OCI-LY7 (cell line): ENCODE data around the gene ZSCAN22. TPM values are rescaled to one million over a fixed set of nuclear protein-coding genes. Genes with fewer than 3 reads are reported as not detected.

Experiments used
- BruUV-seq: library from RNA; stranded (reverse); fragments of 400-500 nt; replicated peaks from 2 replicates; lab custom pipeline; 2021; lab: Mats Ljungman, UMichigan
- CTCF ChIA-PET: fragments of 300-600 bp; sonication (Branson Sonifier 250); formaldehyde crosslinking; loops from one replicate; lab custom pipeline; 2022; ENCODE audit warnings: antibody characterized with exemption; ENCODE audit not compliant: unreplicated experiment; lab: Charles Lee
- POLR2A ChIA-PET: fragments of 300-600 bp; sonication (Branson Sonifier 250); formaldehyde crosslinking; loops from one replicate; lab custom pipeline; 2022; ENCODE audit warnings: antibody characterized with exemption; lab: Charles Lee
- DNase-seq: peaks from one replicate; pipeline ENCODE4 v3.0.0-alpha.2; 2015; ENCODE audit warnings: low spot score
- H2AFZ ChIP-seq: fragments of 200-600 bp; sonication (generic), shearing (Covaris generic); 2 replicates; pipeline ENCODE4 v1.6.1; 2014; ENCODE audit warnings: mild to moderate bottlenecking, antibody characterized with exemption, low read length, moderate library complexity
- H3K27ac ChIP-seq: fragments of 200-600 bp; sonication (generic); 2 replicates; pipeline ENCODE4 v1.5.1; 2014; ENCODE audit warnings: mixed run types, low read depth, mild to moderate bottlenecking, moderate library complexity, low read length, inconsistent platforms; ENCODE audit not compliant: poor library complexity, severe bottlenecking
- H3K36me3 ChIP-seq: fragments of 200-600 bp; sonication (generic); 2 replicates; pipeline ENCODE4 v1.6.1; 2014; ENCODE audit warnings: mild to moderate bottlenecking, antibody characterized with exemption, low read length, moderate library complexity, mixed read lengths; ENCODE audit not compliant: insufficient read depth
- H3K4me1 ChIP-seq: fragments of 200-600 bp; sonication (generic); 2 replicates; pipeline ENCODE4 v1.5.1; 2014; ENCODE audit warnings: mild to moderate bottlenecking, low read length; ENCODE audit not compliant: insufficient read depth, poor library complexity, severe bottlenecking
- H3K4me2 ChIP-seq: fragments of 200-600 bp; sonication (generic); 2 replicates; pipeline ENCODE4 v1.6.1; 2014; ENCODE audit warnings: mild to moderate bottlenecking, low read length
- H3K4me3 ChIP-seq: fragments of 200-600 bp; sonication (generic); 2 replicates; pipeline ENCODE4 v1.5.1; 2014; ENCODE audit warnings: mild to moderate bottlenecking, low read depth, low read length; ENCODE audit not compliant: poor library complexity, severe bottlenecking
- H3K79me2 ChIP-seq: fragments of 200-600 bp; sonication (generic); 2 replicates; pipeline ENCODE4 v1.6.1; 2016; ENCODE audit warnings: low read depth, mild to moderate bottlenecking, low read length, moderate library complexity, mixed read lengths; ENCODE audit not compliant: insufficient read depth
- H3K9me2 ChIP-seq: fragments of 200-600 bp; sonication (generic); 2 replicates; pipeline ENCODE4 v1.6.1; 2016; ENCODE audit warnings: mild to moderate bottlenecking, low read length, mixed read lengths; ENCODE audit not compliant: insufficient read depth
- H3K9me3 ChIP-seq: fragments of 200-600 bp; sonication (generic); 2 replicates; pipeline ENCODE4 v1.6.1; 2014; ENCODE audit warnings: mild to moderate bottlenecking, mixed run types, low read length, mixed read lengths
- H4K20me1 ChIP-seq: fragments of 200-600 bp; sonication (generic); 2 replicates; pipeline ENCODE4 v1.6.1; 2014; ENCODE audit warnings: mild to moderate bottlenecking, antibody characterized with exemption, low read length, moderate library complexity, mixed read lengths; ENCODE audit not compliant: insufficient read depth
- EZH2phosphoT487 ChIP-seq: fragments of 200-600 bp; sonication (generic); IDR thresholded peaks from 2 replicates; pipeline ENCODE4 v1.6.1; 2018; ENCODE audit warnings: low read depth, borderline replicate concordance, mild to moderate bottlenecking, mixed run types, antibody characterized with exemption, low read length, moderate library complexity, mixed read lengths
- intact Hi-C: fragments of 100-400 bp; cut with micrococcal nuclease; formaldehyde crosslinking; loops from one replicate; pipeline ENCODE4 v1.10.0; 2022; ENCODE audit not compliant: unreplicated experiment
- total RNA-seq, 2 experiments: library from RNA; depleted of rRNA in 1 of 2; stranded (reverse); fragments of >200 nt in 1 of 2; shearing (Covaris generic) in 1 of 2; gene quantifications; 2 replicates each; pipeline ENCODE4 v1.2.3, GENCODE V29; 2014 to 2022
- TF ChIP-seq, protein P1 (sequence below): fragments of 200-600 bp; sonication (generic); conservative IDR thresholded peaks from 2 replicates; pipeline ENCODE4 v1.5.1; 2014; ENCODE audit warnings: mild to moderate bottlenecking, antibody characterized with exemption, low read length, moderate library complexity, mixed read lengths

ZSCAN22 gene
- total RNA-seq, 2 experiments from 2014 or later = 3.3 to 3.7 TPM

- H3K4me1 ChIP-seq = peaks cover 18% of the 10 kb centered on the region
- intact Hi-C loops = loop anchor here (1.0 to 2.0 kb wide), 5 partner anchors 27 to 109 kb away; partner anchors contain the start of genes ERVK3-1, RPS5, ZNF274 and ZSCAN22
- peak overlapping the region; percentile 52 for H3K27ac ChIP-seq
- peak overlapping the region; percentile 77 for H3K4me2 ChIP-seq
- TF ChIP-seq EZH2phosphoT487 = no peak
- TF ChIP-seq, protein P1, sequence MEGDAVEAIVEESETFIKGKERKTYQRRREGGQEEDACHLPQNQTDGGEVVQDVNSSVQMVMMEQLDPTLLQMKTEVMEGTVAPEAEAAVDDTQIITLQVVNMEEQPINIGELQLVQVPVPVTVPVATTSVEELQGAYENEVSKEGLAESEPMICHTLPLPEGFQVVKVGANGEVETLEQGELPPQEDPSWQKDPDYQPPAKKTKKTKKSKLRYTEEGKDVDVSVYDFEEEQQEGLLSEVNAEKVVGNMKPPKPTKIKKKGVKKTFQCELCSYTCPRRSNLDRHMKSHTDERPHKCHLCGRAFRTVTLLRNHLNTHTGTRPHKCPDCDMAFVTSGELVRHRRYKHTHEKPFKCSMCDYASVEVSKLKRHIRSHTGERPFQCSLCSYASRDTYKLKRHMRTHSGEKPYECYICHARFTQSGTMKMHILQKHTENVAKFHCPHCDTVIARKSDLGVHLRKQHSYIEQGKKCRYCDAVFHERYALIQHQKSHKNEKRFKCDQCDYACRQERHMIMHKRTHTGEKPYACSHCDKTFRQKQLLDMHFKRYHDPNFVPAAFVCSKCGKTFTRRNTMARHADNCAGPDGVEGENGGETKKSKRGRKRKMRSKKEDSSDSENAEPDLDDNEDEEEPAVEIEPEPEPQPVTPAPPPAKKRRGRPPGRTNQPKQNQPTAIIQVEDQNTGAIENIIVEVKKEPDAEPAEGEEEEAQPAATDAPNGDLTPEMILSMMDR = no peak
- peaks cover 49% of the 10 kb centered on the region for H3K36me3 ChIP-seq
- peaks cover 16% of the 10 kb centered on the region for H3K9me3 ChIP-seq
- H3K4me3 ChIP-seq = peak overlapping the region; percentile 83
- TSS peak; percentile 82 for BruUV-seq
- peak overlapping the region; percentile 90 for H2AFZ ChIP-seq
- ChIA-PET CTCF (no interaction called here), POLR2A (interaction anchor here (0.9 kb wide), 1 partner anchor 29 kb away, joined by 3 read pairs; no protein-coding TSS in a partner anchor)
- no peaks in the 10 kb centered on the region for H3K9me2 ChIP-seq
- H4K20me1 ChIP-seq = no peaks in the 10 kb centered on the region
- DNase-seq = no peak
- peaks cover 37% of the 10 kb centered on the region for H3K79me2 ChIP-seq
Measured at GRCh38 chr19:58277748-58278540, 48.9 kb upstream of the ZSCAN22 start.

- peak within 1 kb of the TSS; percentile 83 for H3K4me3 ChIP-seq
- CTCF ChIA-PET = no interaction called here
- no peaks in the 10 kb centered on the region for H4K20me1 ChIP-seq
- peak within 1 kb of the TSS; percentile 92 for H3K4me2 ChIP-seq
- intact Hi-C loops = loop anchor here (1.0 to 2.0 kb wide), 5 partner anchors 26 to 109 kb away; partner anchors contain the start of genes ERVK3-1, RPS5, ZNF274 and ZSCAN22
- peak within 1 kb of the TSS; percentile 52 for H3K27ac ChIP-seq
- H3K36me3 ChIP-seq = peaks cover 47% of the 10 kb centered on the region
- TF ChIP-seq EZH2phosphoT487 = no peak
- TF ChIP-seq, protein P1 = no peak
- POLR2A ChIA-PET = interaction anchor here (0.6 to 0.9 kb wide), 2 partner anchors 28 to 32 kb away, joined by 3 to 4 read pairs; no protein-coding TSS in a partner anchor
- H3K9me3 ChIP-seq = peaks cover 16% of the 10 kb centered on the region
- BruUV-seq = no TSS peak
- peaks cover 37% of the 10 kb centered on the region for H3K79me2 ChIP-seq
- DNase-seq = peak; percentile 99
- no peaks in the 10 kb centered on the region for H3K9me2 ChIP-seq
- peaks cover 18% of the 10 kb centered on the region for H3K4me1 ChIP-seq
- H2AFZ ChIP-seq = peak within 1 kb of the TSS; percentile 90
Measured at GRCh38 chr19:58278541-58279041, 48.2 kb upstream of the ZSCAN22 start, which contains the start of gene ZNF8. TSS of gene ZNF8 (plus strand) at chr19:58278955. CDS start at chr19:58279082, 127 bp downstream.
